ENCODE measurements around the gene FCHSD2. TPM values are rescaled to one million over a fixed set of nuclear protein-coding genes. Genes with fewer than 3 reads are reported as not detected.

The FCHSD2 gene
- total and polyA plus RNA-seq, 2 donors from 2014 or later, result 8.0 to 58.7 TPM

DNA sequence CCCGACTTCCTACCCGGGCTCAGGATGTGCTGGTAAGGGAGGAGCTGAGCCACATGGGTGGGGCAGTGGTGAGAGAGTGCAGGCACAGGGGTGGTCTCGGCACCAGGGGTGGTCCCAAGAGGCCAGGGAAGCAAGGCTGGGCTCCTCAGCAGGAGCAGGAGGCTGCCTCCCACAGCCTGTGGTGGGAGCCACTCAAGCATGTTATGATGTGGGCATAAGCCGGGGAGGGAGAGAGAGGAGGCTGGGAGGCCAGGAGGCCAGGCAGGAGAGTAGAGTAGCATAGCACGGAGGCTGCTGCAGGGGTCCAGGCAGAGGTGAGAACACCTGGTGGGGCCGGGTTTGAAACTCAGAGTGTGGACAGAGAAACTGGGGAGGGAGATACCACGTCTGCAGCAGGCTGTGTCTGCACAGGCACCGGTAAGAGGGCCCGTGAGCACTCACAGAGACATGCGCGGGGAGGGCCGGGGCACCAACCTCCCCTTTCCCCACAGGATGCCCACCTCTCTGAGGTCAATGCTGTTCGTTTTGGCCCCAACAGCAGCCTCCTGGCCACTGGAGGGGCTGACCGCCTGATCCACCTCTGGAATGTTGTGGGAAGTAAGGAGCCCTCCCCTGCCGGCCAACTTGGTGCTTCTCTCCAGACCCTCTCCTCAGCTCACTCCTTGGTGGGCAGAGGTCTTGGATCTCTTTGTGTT is 317.2 kb downstream of the FCHSD2 start:
- H3K4me3 ChIP-seq (ENCODE audit: low read length in 3 of 3), result no peak overlapping the region
- peaks cover 0 to 13% (median 0%) of the 10 kb centered on the region in 3 donors for H3K4me1 ChIP-seq (ENCODE audit: control insufficient read depth in 2 of 3, insufficient read depth in 2 of 3, low read depth in 1 of 3, low read length in 3 of 3)
- intact Hi-C loops (cut with DNase I), result no loop called here
- H3K27me3 ChIP-seq (ENCODE audit: control insufficient read depth, insufficient read depth, low read length), result no peaks in the 10 kb centered on the region
- H3K9me3 ChIP-seq (ENCODE audit: control insufficient read depth in 2 of 3, insufficient read depth in 1 of 3, low read length in 3 of 3), result no peaks in the 10 kb centered on the region
- FAIRE-seq (no peak), DNase-seq (no peak)
- no peak for TF ChIP-seq CTCF (IDR thresholded peaks at IDR 0.05; ENCODE audit: borderline replicate concordance, extremely low read depth, insufficient read depth)
- H3K36me3 ChIP-seq (ENCODE audit: control insufficient read depth in 2 of 3, insufficient read depth in 3 of 3, low read length in 3 of 3), result no peaks in the 10 kb centered on the region
- no peak overlapping the region for H3K27ac ChIP-seq (ENCODE audit: low read depth in 2 of 2, low read length in 2 of 2)
- H3K9ac ChIP-seq (ENCODE audit: low read length in 3 of 3), result no peak overlapping the region

DNA sequence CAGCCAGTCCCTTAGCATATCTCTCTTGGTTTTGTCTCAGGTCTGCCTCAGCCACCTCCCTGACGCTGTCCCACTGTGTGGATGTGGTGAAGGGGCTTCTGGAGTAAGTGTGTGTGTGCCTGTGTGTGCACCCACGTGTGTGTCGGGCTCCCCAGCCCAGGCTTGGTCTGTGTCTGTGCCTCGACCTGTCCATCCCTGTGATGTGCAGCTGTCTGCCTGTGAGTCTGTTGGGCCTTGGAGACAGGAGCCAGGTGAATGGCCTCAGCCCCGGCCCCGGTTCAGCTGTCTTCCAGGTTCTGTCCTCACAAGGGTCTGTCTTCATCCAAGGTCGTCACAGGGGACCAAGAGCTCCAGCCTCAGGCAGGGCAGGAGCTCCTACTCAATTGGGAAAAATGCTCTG is 318.1 kb downstream of the FCHSD2 start:
- no peak for TF ChIP-seq CTCF (IDR thresholded peaks at IDR 0.05; ENCODE audit: borderline replicate concordance, extremely low read depth, insufficient read depth)
- DNase-seq (no peak), FAIRE-seq (no peak)
- Histone ChIP-seq H3K9ac (ENCODE audit: low read length in 3 of 3) (no peak overlapping the region), H3K27me3 (ENCODE audit: control insufficient read depth, insufficient read depth, low read length) (no peaks in the 10 kb centered on the region), H3K4me1 (ENCODE audit: control insufficient read depth in 2 of 3, insufficient read depth in 2 of 3, low read depth in 1 of 3, low read length in 3 of 3) (peaks cover 0 to 13% (median 0%) of the 10 kb centered on the region in 3 donors), H3K27ac (ENCODE audit: low read depth in 2 of 2, low read length in 2 of 2) (no peak overlapping the region), H3K36me3 (ENCODE audit: control insufficient read depth in 2 of 3, insufficient read depth in 3 of 3, low read length in 3 of 3) (peaks cover 0 to 3% (median 0%) of the 10 kb centered on the region in 3 donors), H3K4me3 (ENCODE audit: low read length in 3 of 3) (no peak overlapping the region), H3K9me3 (ENCODE audit: control insufficient read depth in 2 of 3, insufficient read depth in 1 of 3, low read length in 3 of 3) (no peaks in the 10 kb centered on the region)
- intact Hi-C loops (cut with DNase I), result no loop called here

GRCh38 chr11:72823105-72823804 is 318.9 kb downstream of the FCHSD2 start:
- peaks cover 0 to 13% (median 0%) of the 10 kb centered on the region in 3 donors for H3K4me1 ChIP-seq (ENCODE audit: control insufficient read depth in 2 of 3, insufficient read depth in 2 of 3, low read depth in 1 of 3, low read length in 3 of 3)

More at GRCh38 chr11:72823105-72823804, 318.9 kb downstream of the FCHSD2 start:
- Histone ChIP-seq H3K4me3 (ENCODE audit: low read length in 3 of 3) (no peak overlapping the region), H3K27ac (ENCODE audit: low read depth in 2 of 2, low read length in 2 of 2) (no peak overlapping the region), H3K9ac (ENCODE audit: low read length in 3 of 3) (no peak overlapping the region), H3K9me3 (ENCODE audit: control insufficient read depth in 2 of 3, insufficient read depth in 1 of 3, low read length in 3 of 3) (no peaks in the 10 kb centered on the region), H3K36me3 (ENCODE audit: control insufficient read depth in 2 of 3, insufficient read depth in 3 of 3, low read length in 3 of 3) (peaks cover 0 to 6% (median 4%) of the 10 kb centered on the region in 3 donors), H3K27me3 (ENCODE audit: control insufficient read depth, insufficient read depth, low read length) (no peaks in the 10 kb centered on the region)
- no peak for TF ChIP-seq CTCF (IDR thresholded peaks at IDR 0.05; ENCODE audit: borderline replicate concordance, extremely low read depth, insufficient read depth)
- DNase-seq, result no peak
- intact Hi-C loops (cut with DNase I), result no loop called here
- no peak for FAIRE-seq

Data from kidney (tissue), 14 donors.